Fibroblast of peridontal ligament (primary cell): ENCODE results near the gene C6orf136.

Experiments
- DNase-seq: peaks from one replicate; pipeline ENCODE4 v3.0.0-alpha.2; 2010; ENCODE audit errors: extremely low read depth

The C6orf136 gene

DNA sequence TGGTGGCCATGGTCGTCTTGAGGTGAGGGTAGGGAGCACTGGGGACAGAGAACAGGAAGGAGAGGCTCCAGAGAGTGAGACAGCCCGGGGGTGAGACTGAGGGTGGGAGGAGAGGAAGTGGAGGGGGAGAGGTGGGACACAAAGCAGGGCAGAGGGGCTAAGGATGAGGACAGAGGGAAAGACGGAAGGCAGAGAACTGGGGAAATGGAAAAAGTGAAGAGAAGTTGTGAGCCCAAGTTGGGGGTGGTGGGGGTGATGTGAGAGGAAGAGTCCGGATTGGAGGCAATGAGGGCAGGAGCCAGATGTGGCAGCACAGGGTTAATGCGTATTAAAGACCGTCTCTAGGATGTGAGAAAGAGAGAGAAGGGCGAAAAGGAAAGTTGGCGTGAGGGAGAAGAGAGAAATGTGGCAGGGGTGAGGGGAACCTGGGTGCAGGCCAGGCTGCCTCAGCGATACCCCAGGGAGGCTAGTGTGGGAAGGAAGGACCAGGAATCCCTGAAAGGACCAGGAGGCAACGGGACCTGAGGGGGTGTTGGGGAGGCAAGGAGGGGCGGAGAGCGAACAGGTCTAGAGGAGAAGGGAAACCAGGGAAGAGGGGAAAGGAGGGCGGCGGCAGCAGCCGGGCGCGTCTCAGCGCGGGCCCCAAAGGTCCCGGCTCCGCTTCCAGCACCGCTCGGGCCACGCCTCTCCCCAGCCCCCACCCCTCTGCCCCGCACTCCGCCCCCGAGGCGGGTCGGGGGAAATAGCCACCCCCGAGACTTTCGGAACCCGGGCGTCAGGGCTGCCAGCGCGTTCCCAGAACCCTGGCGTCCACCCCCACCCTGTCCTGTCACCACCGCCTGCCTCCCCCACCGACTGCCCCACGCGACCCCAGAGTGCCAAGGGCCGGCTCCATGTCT, 39.3 kb downstream of the C6orf136 start, which contains the start of gene PPP1R18:
PPP1R18 (minus strand) TSS at position 637 of the 899 bp plus-strand sequence; CDS start at position 10, 627 bp downstream.
- peak; percentile 59 for DNase-seq

DNA sequence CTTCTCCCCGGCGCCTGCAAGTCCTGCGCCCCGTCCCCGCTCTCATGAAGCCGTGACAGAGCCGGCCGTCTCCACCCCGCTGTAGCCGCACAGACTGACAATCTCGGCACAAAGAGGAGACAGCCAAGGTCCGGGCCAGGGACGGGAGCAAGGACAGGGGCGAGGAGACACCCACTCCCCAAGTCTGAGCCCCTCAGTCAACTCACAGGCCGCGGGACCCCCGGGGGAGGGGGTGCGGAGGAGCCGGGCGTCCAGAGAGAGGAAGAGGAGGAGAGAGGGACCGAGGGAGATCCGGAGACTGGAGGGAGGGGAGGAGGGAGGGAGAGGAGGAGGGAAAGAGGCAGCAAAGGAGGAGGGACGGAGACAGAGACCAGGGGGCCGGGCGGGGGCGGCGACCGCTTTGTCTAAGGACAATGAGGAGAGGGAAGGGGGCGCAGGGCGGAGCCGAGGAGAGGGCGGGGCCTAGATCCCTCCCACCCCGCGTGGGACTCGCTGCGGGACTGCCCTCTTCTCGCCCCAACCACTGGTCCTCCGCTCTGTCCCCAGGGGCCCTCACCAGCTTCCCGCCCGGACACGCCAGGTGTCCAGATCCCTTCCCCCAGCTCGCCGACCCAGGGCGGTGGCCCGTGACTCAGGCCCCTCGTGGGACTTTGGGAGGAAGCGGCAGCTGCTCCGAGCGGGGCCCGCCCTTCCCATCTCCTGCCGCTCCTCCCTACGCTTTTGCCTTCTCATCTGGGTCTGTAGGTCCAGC, 40.1 kb downstream of the C6orf136 start:
- peak; percentile 95 for DNase-seq

DNA sequence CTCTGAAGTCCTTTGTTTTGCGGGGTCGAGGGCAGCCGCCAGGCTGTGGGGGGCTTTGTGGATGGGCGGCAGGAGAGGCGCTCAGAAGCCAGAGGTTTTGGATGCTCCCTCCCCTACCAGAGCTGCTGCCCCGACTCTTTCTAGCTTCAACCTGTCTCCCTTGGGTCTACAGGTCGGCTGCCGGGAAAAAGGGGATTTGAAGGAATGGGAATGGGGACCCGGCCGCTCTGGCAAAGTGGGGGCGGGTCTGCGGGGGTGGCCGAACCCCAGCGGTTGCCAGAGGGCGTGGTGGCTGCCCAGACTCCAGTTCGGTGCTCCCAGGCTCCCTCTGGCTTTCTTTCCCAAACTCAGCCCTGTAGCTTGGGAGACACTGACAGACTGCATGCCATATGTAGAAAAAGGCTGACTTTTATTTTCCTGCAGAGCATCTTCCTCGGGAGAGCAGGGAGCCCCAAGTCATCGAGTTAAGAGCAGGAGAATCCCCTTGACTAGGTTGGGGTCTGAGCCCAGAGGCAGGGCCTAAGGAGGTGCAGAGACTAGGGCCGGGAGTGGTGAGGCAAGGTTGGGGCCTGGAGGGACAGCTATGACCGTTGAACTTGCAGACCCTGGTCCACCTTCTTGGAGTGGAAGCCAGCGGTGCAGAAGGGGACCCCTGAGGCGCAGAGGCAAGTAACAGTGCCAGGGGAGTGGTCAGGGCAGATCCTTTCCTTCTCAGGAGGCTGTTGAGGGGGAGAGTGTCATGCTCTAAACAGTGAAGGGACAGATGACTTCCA, 40.9 kb downstream of the C6orf136 start:
- DNase-seq: peak; percentile 61

DNA sequence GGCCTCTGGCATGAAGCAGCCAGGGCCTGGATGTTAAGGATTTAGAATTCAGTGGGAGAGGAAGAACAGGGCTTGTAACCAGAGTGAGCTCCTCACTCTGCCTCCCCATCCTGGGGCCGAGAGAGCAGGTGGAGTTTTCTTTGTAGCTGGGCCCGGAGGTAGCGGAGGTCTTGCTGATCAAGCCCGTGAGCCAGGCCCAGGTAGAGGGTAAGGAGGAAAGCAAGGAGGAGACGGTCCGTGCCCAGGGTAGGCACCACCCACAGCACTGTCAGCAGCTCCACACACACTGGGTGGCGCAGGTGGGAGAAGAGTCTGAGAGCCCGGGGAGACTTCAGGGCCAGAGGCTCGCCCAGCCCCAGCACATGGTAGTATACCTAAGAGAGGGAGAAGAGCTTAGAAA, 41.6 kb downstream of the C6orf136 start:
- no peak for DNase-seq

DNA sequence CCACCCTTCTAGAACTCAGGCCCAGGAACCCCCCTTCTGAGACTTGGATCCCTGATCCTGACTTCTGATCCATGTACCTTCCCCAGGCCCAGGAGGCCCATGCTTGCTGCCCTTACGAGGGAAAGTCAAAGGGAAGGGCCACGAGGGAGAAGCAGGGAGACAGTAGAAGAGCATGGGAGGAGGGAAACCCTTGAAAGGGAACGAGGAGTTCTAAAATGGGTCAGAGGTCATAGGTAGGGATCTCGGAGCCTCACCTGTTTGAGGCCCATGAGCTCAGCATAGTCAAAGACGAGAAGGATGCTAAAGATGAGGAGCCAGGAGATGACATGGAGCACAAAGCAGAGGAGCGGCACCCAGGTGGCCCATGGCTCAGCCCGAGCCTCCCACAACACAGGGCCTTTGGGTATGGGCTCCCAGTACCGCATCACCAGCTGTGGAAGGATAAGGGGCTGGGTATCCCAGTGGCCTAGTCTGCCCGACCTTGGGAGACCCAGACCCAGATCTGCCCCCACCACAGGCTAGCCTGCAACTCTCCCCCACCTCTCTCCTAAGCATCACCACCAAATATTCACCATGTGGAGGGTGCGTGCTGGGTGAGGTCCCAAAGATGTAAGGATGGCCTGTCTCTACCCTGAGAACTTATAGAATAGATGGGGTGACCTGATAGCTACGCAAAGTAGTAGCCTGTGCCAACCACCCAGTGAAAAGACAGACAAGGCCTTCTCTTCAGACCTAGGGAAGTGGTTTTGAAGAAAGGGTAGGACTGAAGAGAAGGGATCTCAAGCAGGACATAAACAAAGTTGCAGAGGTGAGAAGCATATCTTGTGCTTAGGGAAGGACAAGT, 42.3 kb downstream of the C6orf136 start:
- DNase-seq: no peak

DNA sequence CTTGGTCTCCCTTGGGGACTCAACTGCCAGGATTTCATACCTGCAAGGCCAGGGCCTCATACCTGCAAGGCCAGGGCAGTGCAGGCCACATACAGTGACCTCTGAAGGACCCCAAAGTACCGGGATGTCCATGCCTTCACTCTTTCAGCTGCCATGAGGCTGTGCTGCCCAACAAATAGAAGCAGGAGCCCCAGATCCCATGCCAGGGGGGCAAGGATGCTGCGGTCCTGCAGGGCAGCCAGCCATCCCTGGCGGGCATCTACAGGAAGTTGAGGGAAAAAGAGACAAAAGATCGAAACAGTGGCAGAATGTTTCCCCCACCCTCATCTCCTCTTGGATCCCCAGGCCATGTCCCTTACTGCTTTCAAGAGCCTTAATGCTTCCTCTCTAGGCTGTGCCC, 43.1 kb downstream of the C6orf136 start:
- no peak for DNase-seq

DNA sequence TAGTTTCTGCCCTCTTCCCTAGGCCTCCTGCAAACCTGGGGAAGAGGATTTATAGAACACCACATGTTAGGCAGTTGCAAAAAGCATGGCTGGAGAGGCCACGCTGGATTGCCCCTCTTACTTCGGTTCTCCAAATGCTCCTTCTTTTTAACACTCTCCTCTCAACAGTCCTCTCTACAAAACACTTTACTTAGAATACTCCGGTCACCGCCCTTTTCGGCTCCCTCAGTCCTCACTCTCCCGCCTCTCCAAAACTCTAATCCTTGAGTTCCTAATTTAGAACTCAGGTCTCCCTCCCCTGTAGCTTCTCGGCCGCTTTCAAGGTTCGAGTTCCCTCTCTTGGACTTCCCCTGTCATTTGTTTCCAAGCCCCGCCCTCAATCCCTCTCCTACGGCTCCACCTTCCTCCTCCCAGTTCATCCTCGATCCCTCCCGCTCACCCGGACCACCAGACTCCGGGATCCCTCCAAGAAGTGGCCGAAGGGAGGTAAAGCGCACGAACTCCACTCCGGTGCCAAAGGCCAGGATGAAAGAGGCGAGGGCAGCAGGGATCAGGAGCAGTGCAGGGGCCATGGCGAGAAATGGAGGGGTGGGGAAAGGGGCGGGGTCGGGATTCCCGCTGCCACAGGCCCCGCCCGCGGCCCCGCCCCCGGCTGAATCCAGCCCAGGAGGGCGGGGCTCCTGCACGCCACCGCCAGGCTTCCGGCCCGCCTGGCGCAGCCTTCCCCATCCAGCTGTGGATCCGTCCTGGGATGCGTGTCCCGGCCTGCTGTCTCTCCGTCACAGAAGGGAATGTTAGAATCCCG, 43.7 kb downstream of the C6orf136 start, which contains the start of gene NRM:
NRM (minus strand) TSS at position 582 of the 805 bp plus-strand sequence; CDS start at position 572, 10 bp downstream.
- DNase-seq: peak; percentile 75

DNA sequence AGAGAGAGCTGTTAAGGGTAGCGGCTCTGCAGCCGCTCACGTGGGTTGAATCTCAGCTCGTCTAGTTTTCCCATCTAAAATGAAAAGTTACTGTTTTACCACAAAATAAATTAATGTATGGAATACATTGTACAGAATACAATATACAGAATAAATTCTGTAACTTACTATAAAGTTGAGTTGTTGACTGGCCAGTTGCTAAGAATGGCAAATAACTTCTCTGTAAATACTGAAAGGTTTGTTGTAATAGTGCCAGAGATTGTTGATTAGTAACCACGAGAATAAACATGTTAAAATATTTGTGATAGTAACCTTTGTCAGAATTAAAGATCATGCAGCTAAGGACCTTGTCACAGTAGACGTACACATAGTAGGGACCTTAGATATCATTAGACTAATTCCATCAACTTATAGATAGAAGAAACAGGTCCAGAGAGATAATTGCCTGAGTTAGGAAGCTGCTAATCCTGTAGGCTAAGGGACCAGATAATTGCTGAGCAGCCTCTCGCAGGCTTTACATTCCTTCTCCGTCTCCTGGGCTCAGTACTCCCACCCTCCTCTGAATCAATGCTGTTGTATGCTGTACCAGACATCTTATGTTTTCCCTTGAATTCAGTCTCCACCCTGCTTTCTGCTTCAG, 44.4 kb downstream of the C6orf136 start:
- DNase-seq: no peak

DNA sequence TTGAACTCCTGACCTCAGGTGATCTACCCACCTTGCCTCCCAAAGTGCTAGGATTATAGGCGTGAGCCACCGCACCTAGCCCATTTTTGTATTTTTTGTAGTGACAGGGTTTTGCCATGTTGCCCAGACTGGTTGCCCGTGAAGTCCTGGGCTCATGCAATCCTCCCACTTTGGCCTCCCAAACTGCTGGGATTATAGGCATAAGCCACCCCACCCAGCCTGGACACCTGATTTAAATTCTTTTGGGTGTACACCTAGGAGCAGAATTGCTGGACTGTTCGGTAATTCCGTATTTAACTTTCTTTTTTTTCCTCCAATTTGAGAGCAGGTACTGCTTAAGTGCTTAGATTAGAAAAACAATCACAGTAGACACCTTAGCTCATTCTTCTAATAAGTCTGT, 49.5 kb downstream of the C6orf136 start:
- no peak for DNase-seq

DNA sequence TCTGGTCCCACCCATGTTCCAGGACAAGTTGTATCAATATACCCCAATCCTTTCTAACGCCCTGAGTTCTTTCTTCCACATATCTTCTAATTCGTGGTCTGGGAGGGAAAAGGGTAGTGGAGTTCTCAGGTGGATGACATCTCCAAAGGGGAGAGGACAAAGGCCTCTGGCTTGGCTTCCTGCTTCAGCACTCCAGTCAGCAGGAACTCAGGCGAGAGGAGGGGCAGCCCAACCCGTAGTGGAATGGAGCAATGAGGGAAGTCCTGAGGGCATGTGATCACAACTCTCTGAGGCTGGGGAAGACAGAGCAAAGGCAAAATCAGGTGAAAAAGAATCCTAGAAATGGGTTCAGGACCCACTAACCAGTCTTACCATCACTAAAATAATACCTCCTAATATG, 53.4 kb downstream of the C6orf136 start:
- no peak for DNase-seq
